GM12872 (cell line): ENCODE measurements around the gene BMAL2.

ENCODE experiments used
- CTCF ChIP-seq: IDR thresholded peaks from 3 replicates; pipeline ENCODE4 v1.5.1; 2011; ENCODE audit warnings: low read depth, mild to moderate bottlenecking, low read length, moderate library complexity; ENCODE audit not compliant: insufficient read depth

Gene BMAL2

GRCh38 chr12:27343255-27344000 is 10.8 kb downstream of the BMAL2 start:
- no peak for TF ChIP-seq CTCF

GRCh38 chr12:27344246-27344645 is 11.6 kb downstream of the BMAL2 start:
- TF ChIP-seq CTCF: no peak

- TF ChIP-seq CTCF: no peak
Measured at GRCh38 chr12:27344760-27345159, 12.1 kb downstream of the BMAL2 start.

- TF ChIP-seq CTCF: no peak
Measured at GRCh38 chr12:27345376-27345775, 12.7 kb downstream of the BMAL2 start.

GRCh38 chr12:27347779-27348178 is 15.1 kb downstream of the BMAL2 start:
- TF ChIP-seq CTCF: no peak

GRCh38 chr12:27351476-27351875 is 18.8 kb downstream of the BMAL2 start:
- no peak for TF ChIP-seq CTCF

- no peak for TF ChIP-seq CTCF
Measured at GRCh38 chr12:27355486-27355885, 22.9 kb downstream of the BMAL2 start.
